Liver (tissue), 9 donors: ENCODE measurements around the gene MOB1A. TPM values are rescaled to one million over a fixed set of nuclear protein-coding genes. Genes with fewer than 3 reads are reported as not detected.

Experiments
- DNase-seq: peaks from one replicate; pipeline ENCODE4 v3.0.0-alpha.2; 2017; ENCODE audit warnings: low spot score
- H3K27ac ChIP-seq, 2 donors: one replicate each; pipeline ENCODE4 v1.7.0; 2013; ENCODE audit warnings: inconsistent platforms in 2 of 2, low read length in 2 of 2, control low read depth in 1 of 2, low read depth in 1 of 2, mild to moderate bottlenecking in 1 of 2
- H3K27me3 ChIP-seq, 4 donors: one replicate each; pipeline versions ENCODE4 v1.6.1 to v1.7.0; 2013; ENCODE audit warnings: low read length in 3 of 4, inconsistent platforms in 1 of 4, mild to moderate bottlenecking in 1 of 4, moderate library complexity in 1 of 4; ENCODE audit not compliant: control insufficient read depth in 4 of 4, insufficient read depth in 4 of 4
- H3K36me3 ChIP-seq, 4 donors: one replicate each; pipeline versions ENCODE4 v1.6.1 to v1.7.0; 2013; ENCODE audit warnings: low read length in 3 of 4, mild to moderate bottlenecking in 3 of 4, low read depth in 1 of 4, moderate library complexity in 1 of 4; ENCODE audit not compliant: control insufficient read depth in 4 of 4, insufficient read depth in 3 of 4
- H3K4me1 ChIP-seq, 4 donors: one replicate each; pipeline versions ENCODE4 v1.6.1 to v1.7.0; 2013; ENCODE audit warnings: low read length in 3 of 4, mild to moderate bottlenecking in 3 of 4, moderate library complexity in 1 of 4; ENCODE audit not compliant: control insufficient read depth in 4 of 4, insufficient read depth in 4 of 4
- H3K4me3 ChIP-seq, 3 donors: one replicate each; pipeline versions ENCODE4 v1.6.1 to v1.7.0; 2013; ENCODE audit warnings: low read length in 3 of 3, control low read depth in 1 of 3, low read depth in 1 of 3, mild to moderate bottlenecking in 1 of 3
- H3K9ac ChIP-seq, 2 donors: one replicate each; pipeline ENCODE4 v1.7.0; 2013; ENCODE audit warnings: low read length in 2 of 2, mild to moderate bottlenecking in 2 of 2, moderate library complexity in 2 of 2, control low read depth in 1 of 2, low read depth in 1 of 2
- H3K9me3 ChIP-seq, 4 donors: one replicate each; pipeline versions ENCODE4 v1.6.1 to v1.7.0; 2013; ENCODE audit warnings: low read length in 3 of 4; ENCODE audit not compliant: control insufficient read depth in 4 of 4
- EGR1 ChIP-seq, 2 donors: IDR thresholded peaks; 2 replicates each; pipeline ENCODE4 v1.6.1; 2016 to 2018; ENCODE audit warnings: antibody characterized with exemption in 2 of 2, low read depth in 2 of 2
- FOXA2 ChIP-seq: IDR thresholded peaks from 2 replicates; pipeline ENCODE4 v1.6.1; 2016; ENCODE audit warnings: antibody characterized with exemption
- GABPA ChIP-seq, 2 donors: IDR thresholded peaks in 1 of 2; conservative IDR thresholded peaks in 1 of 2; 2 replicates each; pipeline ENCODE4 v1.6.1; 2016; ENCODE audit warnings: antibody characterized with exemption in 2 of 2, mild to moderate bottlenecking in 1 of 2, moderate library complexity in 1 of 2
- HNF4G ChIP-seq: IDR thresholded peaks from 2 replicates; pipeline ENCODE4 v1.6.1; 2016; ENCODE audit warnings: antibody characterized with exemption
- JUND ChIP-seq, 2 donors: IDR thresholded peaks; 2 replicates each; pipeline ENCODE4 v1.6.1; 2016; ENCODE audit warnings: antibody characterized with exemption in 2 of 2
- NR2F2 ChIP-seq: IDR thresholded peaks from 2 replicates; pipeline ENCODE4 v1.6.1; 2016; ENCODE audit warnings: antibody characterized with exemption
- RAD21 ChIP-seq, 2 donors: IDR thresholded peaks; 2 replicates each; pipeline ENCODE4 v1.6.1; 2016; ENCODE audit warnings: antibody characterized with exemption in 2 of 2, mild to moderate bottlenecking in 2 of 2
- YY1 ChIP-seq: IDR thresholded peaks from 2 replicates; pipeline ENCODE4 v1.6.1; 2016; ENCODE audit warnings: antibody characterized with exemption, mild to moderate bottlenecking
- WGBS: extraction: QIAGEN DNeasy Blood & Tissue Kit; methylation state at CpG from one replicate; pipeline ENCODE4 v1.1.7; 2013; 5-methylcytosine and 5-hydroxymethylcytosine counted together
- polyA plus RNA-seq, 2 donors: library from polyadenylated mRNA; stranded (reverse) in 1 of 2; unstranded in 1 of 2; fragments of 200-250 nt in 1 of 2; fragments of >200 nt in 1 of 2; fragmentation: Nextera tagmentation in 1 of 2; extraction: Ambion mirVana in 1 of 2; gene quantifications; one replicate each; pipeline versions ENCODE4 v1.2.1 to v1.2.3, GENCODE V29; 2013 to 2015
- total RNA-seq, 2 donors: library from RNA; depleted of rRNA; stranded (reverse); fragments of >200 nt; gene quantifications; one replicate each; pipeline ENCODE4 v1.2.3, GENCODE V29; 2014
- TF ChIP-seq, protein P1 (sequence below): IDR thresholded peaks from 2 replicates; pipeline ENCODE4 v1.6.1; 2016; ENCODE audit warnings: antibody characterized with exemption, mild to moderate bottlenecking
- TF ChIP-seq, protein P2 (sequence below): IDR thresholded peaks from 2 replicates; pipeline ENCODE4 v1.6.1; 2016; ENCODE audit warnings: antibody characterized with exemption
- TF ChIP-seq, protein P3 (sequence below): IDR thresholded peaks from 2 replicates; pipeline ENCODE4 v1.6.1; 2016; ENCODE audit warnings: antibody characterized with exemption
- TF ChIP-seq, protein P4 (sequence below): fragments of 150-350 bp; IDR thresholded peaks from 2 replicates; pipeline ENCODE4 v1.5.1; 2017; ENCODE audit warnings: improper control_type of control experiment, low read depth, low read length; ENCODE audit not compliant: missing input control
- donor health status: healthy.
- donor health status: healthy.
- donor health status: healthy.
- donor health status: healthy.
- donor health status: healthy.

The MOB1A gene
- total and polyA plus RNA-seq, 4 donors, result 15.5 to 44.7 (median 23.0) TPM

DNA sequence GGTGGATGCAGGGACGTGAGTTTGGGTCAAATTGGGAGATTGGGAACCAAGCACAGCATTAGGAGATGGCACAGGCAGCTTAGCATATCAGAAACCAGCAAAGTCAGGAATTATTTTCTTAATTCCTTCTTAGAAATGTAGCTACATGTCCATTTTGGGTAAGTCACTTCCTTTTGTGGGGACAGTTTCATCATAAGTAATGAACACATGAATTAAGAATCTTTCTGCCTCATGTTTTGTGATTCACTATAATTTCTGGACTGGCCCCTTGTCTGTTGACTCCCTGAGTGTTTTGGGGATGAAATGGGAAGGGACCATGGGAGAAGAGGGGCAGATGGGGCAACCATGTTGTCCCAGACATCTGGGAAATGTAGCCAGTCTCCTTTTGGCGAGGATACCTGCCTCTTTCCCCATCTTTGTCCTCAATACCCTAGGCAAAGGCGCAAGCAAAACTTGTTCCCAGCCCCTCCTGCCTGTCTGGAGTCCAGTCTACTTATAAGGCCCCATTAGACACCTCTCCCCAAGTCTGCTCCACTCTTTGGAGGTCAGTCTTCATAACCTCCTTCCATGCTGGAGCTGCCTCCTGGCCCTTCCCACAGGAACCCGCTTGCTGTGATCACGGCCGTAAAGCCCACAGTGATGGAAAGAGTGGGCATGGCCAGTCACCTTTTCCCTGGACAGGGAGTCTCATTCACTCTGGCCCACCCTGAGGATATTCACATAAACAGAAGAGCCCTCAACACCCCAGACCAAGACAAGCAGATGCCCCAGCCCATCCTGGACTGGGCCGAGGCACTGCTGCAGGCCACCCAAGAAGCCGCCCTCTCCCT, 45.5 kb upstream of the MOB1A start:
- Histone ChIP-seq H3K36me3 (no peaks in the 10 kb centered on the region), H3K4me3 (no peak overlapping the region), H3K27ac (no peak overlapping the region), H3K9ac (no peak overlapping the region), H3K9me3 (no peaks in the 10 kb centered on the region), H3K4me1 (no peaks in the 10 kb centered on the region), H3K27me3 (no peaks in the 10 kb centered on the region)
- TF ChIP-seq YY1 (no peak), JUND (IDR thresholded peaks at IDR 0.05) (no peak), HNF4G (no peak), NR2F2 (no peak), GABPA (IDR thresholded peaks at IDR 0.05 in 1 of 2, conservative IDR thresholded peaks at IDR 0.05 in 1 of 2) (no peak), EGR1 (IDR thresholded peaks at IDR 0.05; ENCODE audit: low read depth in 2 of 2) (no peak), FOXA2 (no peak), RAD21 (IDR thresholded peaks at IDR 0.05) (no peak)
- TF ChIP-seq, protein P1, sequence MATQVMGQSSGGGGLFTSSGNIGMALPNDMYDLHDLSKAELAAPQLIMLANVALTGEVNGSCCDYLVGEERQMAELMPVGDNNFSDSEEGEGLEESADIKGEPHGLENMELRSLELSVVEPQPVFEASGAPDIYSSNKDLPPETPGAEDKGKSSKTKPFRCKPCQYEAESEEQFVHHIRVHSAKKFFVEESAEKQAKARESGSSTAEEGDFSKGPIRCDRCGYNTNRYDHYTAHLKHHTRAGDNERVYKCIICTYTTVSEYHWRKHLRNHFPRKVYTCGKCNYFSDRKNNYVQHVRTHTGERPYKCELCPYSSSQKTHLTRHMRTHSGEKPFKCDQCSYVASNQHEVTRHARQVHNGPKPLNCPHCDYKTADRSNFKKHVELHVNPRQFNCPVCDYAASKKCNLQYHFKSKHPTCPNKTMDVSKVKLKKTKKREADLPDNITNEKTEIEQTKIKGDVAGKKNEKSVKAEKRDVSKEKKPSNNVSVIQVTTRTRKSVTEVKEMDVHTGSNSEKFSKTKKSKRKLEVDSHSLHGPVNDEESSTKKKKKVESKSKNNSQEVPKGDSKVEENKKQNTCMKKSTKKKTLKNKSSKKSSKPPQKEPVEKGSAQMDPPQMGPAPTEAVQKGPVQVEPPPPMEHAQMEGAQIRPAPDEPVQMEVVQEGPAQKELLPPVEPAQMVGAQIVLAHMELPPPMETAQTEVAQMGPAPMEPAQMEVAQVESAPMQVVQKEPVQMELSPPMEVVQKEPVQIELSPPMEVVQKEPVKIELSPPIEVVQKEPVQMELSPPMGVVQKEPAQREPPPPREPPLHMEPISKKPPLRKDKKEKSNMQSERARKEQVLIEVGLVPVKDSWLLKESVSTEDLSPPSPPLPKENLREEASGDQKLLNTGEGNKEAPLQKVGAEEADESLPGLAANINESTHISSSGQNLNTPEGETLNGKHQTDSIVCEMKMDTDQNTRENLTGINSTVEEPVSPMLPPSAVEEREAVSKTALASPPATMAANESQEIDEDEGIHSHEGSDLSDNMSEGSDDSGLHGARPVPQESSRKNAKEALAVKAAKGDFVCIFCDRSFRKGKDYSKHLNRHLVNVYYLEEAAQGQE, result no peak
- TF ChIP-seq, protein P2, sequence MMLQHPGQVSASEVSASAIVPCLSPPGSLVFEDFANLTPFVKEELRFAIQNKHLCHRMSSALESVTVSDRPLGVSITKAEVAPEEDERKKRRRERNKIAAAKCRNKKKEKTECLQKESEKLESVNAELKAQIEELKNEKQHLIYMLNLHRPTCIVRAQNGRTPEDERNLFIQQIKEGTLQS, result no peak
- TF ChIP-seq, protein P3, sequence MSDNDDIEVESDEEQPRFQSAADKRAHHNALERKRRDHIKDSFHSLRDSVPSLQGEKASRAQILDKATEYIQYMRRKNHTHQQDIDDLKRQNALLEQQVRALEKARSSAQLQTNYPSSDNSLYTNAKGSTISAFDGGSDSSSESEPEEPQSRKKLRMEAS, result no peak
- WGBS, result 94% methylated on average over 8 of the region's 8 CpGs
- DNase-seq, result no peak

DNA sequence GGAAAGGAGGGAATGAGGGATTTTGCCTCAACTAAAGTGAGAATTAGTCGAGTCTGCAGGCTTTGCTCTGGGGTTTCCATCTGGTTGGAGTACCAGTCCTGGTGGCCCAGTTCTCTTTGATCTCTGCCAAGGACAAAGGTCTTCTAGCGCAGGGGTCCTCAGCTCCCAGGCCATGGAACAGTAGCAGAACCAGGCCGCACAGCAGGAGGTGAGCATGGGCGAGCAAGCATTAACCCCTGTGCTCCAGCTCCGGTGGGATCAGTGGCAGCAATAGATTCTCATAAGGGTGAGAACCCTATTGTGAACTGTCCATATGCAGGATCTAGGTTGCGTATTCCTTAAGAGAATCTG, 43.6 kb upstream of the MOB1A start:
- no peak for TF ChIP-seq JUND (IDR thresholded peaks at IDR 0.05)
- no peak for TF ChIP-seq GABPA (IDR thresholded peaks at IDR 0.05 in 1 of 2, conservative IDR thresholded peaks at IDR 0.05 in 1 of 2)
- TF ChIP-seq, protein P4, sequence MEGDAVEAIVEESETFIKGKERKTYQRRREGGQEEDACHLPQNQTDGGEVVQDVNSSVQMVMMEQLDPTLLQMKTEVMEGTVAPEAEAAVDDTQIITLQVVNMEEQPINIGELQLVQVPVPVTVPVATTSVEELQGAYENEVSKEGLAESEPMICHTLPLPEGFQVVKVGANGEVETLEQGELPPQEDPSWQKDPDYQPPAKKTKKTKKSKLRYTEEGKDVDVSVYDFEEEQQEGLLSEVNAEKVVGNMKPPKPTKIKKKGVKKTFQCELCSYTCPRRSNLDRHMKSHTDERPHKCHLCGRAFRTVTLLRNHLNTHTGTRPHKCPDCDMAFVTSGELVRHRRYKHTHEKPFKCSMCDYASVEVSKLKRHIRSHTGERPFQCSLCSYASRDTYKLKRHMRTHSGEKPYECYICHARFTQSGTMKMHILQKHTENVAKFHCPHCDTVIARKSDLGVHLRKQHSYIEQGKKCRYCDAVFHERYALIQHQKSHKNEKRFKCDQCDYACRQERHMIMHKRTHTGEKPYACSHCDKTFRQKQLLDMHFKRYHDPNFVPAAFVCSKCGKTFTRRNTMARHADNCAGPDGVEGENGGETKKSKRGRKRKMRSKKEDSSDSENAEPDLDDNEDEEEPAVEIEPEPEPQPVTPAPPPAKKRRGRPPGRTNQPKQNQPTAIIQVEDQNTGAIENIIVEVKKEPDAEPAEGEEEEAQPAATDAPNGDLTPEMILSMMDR, result no peak
- TF ChIP-seq FOXA2, result no peak
- TF ChIP-seq YY1, result no peak
- H3K9ac ChIP-seq, result no peak overlapping the region
- H3K4me3 ChIP-seq, result no peak overlapping the region
- H3K9me3 ChIP-seq, result no peaks in the 10 kb centered on the region
- H3K27me3 ChIP-seq, result no peaks in the 10 kb centered on the region
- peaks cover 0 to 2% (median 0%) of the 10 kb centered on the region in 4 donors for H3K36me3 ChIP-seq
- no peaks in the 10 kb centered on the region for H3K4me1 ChIP-seq
- DNase-seq, result no peak
- no peak overlapping the region for H3K27ac ChIP-seq
- WGBS, result 91% methylated on average over 6 of the region's 6 CpGs
